GM18526 (cell line): ENCODE measurements around the gene CELF2.

Source experiments
- POLR2A ChIP-seq: IDR thresholded peaks from 3 replicates; pipeline ENCODE4 v1.6.1; 2011; ENCODE audit not compliant: insufficient read length; ENCODE audit errors: extremely low read depth

Gene CELF2

DNA sequence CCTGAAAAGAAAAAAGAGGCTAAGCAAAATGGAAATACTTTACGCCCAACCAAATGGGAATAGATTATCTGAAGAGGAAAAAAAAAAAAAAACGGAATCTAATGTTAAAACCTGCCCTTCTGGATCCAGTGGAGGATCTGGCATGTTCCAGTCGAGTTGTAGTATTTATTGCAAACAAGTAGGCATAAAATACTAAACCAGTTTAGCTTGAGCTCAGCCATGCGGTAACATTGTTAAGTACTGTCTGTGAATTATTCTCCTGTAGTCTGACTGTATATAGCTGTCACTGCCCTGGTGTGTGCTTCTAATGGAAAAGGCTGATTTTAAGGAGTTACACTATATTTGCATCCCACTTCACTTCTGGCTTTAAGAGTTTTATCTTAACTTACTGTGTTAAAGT lies 40.3 kb downstream of the CELF2 start:
- no peak for TF ChIP-seq POLR2A

DNA sequence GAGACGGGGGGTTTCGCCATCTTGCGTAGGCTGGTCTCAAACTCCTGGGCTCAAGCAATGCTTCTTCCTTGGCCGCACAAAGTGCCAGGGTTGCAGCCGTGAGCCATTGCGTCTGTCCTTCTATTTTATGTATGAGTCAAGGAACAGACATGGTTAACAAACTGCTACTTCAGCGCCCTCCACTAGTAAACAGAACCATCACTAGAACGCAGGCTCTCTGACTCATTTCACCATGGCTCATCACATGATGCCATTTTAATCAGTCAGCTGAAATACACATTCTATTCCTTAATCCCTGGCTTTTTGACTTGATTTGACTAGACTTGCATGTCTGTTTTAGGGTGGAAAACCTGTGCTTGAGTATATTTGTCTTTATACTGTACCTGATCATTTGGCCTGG lies 41.3 kb downstream of the CELF2 start:
- TF ChIP-seq POLR2A: no peak

DNA sequence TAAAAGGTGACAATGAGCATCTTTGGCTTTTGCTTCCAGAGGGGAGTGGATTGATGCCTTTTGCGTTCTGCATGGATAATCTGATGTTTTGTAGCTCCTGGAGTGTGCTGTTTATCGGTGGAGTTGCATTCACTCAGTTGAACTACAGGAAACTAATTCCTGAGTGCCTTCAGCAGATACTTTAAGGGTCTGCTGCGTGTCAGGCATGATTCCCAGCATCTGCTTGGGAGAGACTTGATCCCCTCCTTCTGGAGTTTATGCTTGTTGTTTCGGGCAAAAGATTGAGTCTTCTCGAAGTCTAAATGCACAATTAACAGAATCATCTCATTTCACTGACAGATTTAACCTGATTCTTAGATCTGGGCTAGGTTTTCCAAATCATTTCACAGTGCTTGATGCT lies 46.2 kb downstream of the CELF2 start:
- TF ChIP-seq POLR2A: no peak

DNA sequence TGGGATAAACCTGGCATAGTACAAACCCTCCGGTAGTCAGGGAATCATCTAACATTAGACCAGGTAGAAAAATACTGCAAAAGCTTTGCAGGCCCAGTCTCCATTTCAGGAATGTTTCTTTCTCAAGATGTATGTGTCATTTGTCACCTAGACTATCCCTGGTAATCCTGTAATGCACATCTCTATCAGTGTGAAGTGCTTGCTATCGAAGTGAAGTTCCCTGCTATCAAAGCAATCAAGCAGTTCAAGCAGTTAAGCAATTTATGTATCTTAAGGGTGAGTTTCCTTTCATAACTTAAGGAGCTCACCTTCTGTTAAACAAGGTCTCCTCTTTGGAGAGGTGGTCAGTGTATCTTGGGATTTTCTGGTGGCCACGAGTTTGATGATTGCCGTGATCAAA lies 47.2 kb downstream of the CELF2 start:
- no peak for TF ChIP-seq POLR2A

DNA sequence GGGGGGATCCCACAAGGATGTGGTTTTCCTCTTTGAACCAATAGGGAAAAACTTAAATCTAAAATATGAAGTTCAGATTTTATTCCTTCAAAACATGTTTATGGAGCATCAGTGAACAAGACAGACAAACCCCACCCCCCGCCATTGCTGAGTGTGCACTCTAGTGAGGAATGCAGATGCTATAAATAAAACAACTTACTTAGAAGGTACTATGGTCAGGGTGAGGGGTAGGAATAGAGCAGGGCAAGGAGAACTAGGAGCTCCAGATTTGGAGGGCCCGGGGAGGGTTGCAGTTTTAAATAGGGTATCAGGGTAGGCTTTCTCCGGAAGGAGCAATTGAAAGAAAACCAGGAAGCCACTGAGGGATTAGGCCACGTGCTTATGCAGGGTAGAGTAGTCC lies 47.9 kb downstream of the CELF2 start:
- no peak for TF ChIP-seq POLR2A

DNA sequence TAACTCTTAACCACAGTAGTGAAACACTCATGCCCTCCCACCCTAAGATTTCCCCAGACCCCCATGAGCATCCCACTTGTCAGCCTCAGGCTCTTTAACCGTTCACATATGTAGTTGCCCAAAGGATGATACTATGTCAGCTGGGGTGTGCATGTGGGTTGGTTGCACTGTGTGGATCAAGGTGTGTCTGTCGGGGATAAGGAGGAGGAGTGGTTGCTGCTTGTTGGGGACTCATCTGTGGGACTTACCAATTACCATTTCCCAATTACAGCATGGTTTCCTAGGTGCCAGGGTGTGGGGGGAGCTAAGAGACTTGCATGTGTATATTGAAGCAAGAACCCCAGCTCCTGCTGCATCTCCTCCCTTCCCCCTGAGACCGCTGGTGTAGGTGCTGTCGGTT lies 48.8 kb downstream of the CELF2 start:
- TF ChIP-seq POLR2A: no peak

DNA sequence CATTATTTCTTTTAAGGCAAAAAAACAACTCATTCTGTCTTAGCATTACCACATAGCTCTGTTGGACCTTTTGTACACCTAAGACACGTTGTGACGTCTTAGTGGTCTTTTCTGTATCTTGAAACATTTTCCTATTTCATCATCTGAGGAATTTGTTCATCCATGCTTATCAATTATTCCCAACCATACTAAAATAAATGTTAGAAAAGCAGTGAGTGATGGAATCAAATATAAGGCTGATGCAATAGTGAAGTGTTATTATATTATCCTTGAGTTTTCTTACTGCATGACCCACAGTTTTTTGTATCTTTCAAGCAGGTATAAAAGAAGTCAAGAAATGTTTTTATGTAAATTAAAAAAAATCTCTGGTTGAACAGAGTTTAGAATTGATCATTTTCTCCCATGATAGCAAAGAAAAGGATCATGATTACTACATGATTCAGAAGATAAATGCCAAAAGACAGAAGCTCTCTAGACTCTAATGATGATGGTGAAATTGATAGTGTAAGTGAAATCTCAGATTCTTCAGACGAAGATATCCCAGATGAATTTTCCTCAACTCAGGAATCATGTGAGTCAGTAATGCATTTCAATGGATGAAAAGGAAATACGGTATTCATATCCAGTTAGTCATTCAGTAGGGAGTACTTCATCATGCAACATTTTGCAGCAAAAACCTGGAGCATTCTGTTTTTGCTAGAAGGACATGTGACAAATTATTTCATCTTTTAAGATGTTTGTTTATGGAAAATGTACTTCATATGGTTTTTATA lies 51.4 kb downstream of the CELF2 start:
- no peak for TF ChIP-seq POLR2A

DNA sequence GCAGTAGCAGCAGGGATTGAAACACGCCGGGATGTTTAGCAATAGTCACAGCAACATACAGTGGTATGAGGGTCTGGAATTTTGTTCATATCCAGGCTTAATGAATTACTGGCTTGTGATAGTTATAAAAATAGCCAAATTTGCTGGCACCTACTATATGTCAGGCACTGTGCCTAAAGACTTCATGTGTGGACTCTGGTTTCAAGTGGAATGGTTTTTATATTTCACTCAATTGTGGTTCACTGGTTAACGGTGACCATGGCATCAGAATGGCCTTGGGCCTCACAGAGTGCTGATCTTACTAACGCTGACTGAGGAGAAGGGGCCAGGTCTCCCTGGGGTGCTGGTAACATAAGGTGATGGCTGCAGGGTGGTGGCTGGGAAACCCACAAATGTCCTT lies 55.7 kb downstream of the CELF2 start:
- no peak for TF ChIP-seq POLR2A

DNA sequence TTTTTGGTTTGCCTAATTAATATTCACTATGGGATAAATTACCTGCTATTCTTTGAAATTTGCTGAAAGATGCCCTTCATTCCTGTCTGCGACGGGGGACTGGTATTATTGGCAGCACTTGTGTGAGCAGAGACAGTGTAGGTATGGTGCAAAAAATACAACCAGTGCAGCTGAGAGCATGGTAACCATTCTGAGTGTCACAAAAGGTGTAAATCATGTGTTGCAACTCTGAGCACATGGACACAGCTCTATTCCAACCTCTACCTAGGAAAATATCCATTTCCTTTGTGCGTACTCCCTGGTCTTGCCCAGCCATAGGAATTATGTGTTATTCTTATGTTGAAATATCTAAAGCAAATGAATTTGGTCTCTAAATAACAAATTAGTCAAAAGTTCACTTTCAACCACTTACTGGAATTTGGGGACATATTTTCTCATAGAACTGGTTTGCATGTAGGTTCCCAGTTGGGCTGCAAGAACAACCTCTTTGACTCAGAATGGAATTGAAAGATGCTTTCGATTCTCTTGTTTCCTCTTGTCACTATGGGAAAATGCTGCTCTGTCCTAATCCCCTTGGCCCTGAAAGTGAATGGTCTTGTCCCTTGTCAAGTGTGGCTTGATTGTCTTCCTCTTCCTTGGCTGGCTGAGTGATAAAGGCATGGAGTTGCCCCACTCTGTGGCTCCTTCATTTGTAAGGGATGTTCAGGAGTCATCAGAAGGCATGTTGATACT lies 57.0 kb downstream of the CELF2 start:
- no peak for TF ChIP-seq POLR2A

DNA sequence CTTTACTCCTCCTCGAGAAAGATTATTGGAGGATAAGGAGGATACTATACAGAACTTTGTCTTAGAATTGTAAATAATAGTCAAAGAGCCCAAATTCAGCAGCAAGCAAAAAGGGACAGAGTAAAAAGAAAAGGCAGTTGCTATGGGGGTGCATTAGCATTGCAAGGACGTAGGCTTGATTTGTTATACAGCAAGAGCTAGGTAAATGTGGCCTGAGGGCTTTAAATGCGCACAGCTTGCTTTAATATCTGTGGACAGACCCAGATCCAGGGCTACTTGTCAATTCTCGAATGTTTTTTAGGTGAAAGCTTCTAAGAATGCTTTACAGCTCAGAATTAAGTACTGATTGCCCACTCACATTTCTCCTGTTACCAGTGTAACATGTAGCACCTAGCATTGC lies 58.5 kb downstream of the CELF2 start:
- no peak for TF ChIP-seq POLR2A

DNA sequence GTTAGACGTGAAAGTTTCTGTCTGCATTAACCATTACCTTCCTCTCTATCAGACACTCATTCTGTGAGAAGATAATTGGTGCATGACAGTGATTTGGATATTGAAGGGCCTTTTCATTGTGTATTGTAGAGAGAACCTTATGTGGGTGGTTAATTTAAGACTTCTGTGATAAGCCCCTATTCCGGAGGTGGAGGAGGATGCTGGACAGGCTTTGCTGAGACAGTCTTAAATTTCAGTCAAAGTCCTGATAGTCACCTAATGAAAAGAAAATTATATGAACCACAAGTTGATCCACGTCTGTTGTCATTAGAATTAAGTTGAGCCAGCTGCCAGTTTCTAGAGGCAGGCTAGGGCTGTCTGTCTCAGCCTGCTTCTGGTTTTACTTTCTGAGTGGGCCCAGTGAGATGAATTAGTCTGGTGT lies 62.9 kb downstream of the CELF2 start:
- no peak for TF ChIP-seq POLR2A

DNA sequence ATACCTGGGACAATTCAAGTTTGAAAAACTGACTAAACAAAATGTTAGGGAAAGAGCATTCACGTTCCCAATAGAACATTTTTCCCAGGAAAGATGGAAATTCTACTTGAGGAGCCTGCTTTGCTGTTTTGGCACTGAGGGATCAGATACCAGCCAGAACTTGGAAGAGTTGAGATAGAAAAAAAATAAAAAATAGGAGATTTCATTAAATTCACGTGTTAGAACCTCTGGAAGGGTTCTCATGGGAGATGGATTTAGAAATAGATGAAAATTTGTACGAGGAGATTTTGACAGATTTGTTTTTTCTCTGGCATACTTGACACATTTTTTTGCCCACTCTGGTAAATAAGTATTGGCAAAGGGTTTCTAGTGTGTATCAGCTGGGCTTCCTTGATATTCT lies 63.7 kb downstream of the CELF2 start:
- no peak for TF ChIP-seq POLR2A

DNA sequence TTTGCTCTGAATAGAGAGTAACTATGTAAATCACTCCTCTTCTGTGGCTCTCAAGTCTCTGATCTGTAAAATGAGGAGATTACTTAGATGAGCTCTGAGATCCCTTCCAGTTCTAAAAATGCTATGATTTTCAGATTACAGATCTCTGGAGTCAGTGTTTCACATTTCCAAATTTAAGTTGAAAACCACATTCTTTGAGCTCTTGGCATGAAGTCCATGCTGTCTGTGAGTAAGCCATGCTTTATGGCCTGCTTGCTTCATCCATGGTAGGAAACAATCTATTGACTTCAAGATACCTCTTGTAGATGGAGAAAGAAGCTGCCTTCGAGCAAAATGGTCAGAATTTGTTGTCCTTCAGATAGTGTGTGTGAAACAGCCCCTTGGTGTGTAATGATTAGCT lies 64.9 kb downstream of the CELF2 start:
- TF ChIP-seq POLR2A: no peak

DNA sequence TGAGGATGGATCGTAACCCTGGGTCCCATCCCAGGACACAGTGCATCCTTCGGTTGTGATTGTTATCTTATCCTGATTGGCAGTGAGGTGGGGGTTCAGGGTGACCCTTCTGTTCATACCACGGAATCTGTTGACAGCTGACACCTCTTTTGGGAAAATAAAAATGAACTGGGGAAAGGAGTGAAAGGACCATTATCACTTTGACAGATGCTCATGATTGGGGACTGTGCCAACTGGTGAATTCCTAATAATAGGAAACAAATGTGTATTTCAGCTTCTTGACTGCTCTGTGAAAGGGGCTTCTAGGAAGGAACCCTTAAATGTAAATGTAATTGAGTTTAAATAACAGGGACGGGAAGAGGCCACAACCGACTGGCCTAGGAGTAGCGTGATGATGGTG lies 65.4 kb downstream of the CELF2 start:
- TF ChIP-seq POLR2A: no peak

DNA sequence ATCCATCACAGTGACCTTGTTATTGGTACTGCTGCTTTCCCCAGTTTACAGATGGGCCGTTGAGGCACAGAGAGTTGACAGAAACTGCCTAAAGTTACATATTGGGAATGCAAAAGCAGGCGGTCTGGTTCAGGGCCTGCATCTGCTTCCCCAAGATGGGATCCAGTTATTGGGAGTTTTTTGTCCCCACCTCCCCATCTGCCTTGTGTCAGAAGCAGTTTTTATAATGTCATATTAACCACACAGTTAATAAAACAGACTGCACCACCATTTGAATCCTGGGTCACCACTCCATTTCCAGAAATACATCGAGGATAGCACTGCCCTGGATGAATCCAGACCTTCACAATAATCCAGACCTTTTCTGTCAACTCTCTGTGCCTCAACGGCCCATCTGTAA lies 67.9 kb downstream of the CELF2 start:
- TF ChIP-seq POLR2A: no peak

DNA sequence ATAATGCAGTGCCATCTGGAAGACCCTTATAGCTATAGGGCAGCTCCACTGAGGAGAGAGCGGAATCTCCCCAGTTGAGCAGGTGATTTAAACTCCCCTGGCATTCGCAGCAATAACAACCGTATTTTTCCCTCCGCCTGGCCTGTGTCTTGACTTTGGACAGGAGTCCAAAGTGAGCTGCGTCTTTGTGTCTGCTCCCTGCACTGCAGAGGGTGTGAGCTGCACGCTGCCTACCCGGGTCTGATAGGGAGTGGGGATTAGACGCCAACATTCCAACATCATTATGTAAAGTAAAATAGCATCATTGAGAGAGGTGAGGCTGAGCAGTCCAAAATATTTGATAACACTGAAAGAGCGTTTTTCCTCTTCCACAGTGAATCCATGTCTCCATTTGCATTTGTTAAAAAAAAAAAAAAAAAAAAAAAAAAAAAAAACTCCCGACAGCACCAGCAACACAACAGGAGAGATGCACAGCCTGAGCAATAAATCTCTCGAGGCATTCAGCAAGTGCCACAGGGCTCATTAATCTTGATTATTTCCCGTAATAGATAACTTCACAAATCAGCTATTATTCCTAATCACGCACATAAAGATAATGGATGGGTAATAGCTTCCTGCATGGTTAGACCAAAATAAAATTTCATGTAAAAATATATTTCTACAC lies 68.6 kb downstream of the CELF2 start:
- TF ChIP-seq POLR2A: no peak
